Renal pelvis (tissue), 4 donors: ENCODE measurements around the gene LRRC58. TPM values are rescaled to one million over a fixed set of nuclear protein-coding genes. Genes with fewer than 3 reads are reported as not detected.
A peak's percentile ranks its signal among the peaks of the same experiment; 100 is the strongest.
"Not testable (repeated sequence)": the region's sequence is repeated elsewhere in the genome, so short reads cannot be mapped to it uniquely, and the experiment has no call there.

Experiments used
- DNase-seq: peaks from one replicate; pipeline ENCODE4 v3.0.0-alpha.2; 2013
- polyA plus RNA-seq, 3 donors: library from polyadenylated mRNA; unstranded; fragments of 120-200 nt; gene quantifications; one replicate each; pipeline ENCODE4 v1.2.1, GENCODE V29; 2013; ENCODE audit not compliant: insufficient read length in 3 of 3

LRRC58 gene
- polyA plus RNA-seq, 3 donors = 22.0 to 32.3 (median 31.0) TPM

DNA sequence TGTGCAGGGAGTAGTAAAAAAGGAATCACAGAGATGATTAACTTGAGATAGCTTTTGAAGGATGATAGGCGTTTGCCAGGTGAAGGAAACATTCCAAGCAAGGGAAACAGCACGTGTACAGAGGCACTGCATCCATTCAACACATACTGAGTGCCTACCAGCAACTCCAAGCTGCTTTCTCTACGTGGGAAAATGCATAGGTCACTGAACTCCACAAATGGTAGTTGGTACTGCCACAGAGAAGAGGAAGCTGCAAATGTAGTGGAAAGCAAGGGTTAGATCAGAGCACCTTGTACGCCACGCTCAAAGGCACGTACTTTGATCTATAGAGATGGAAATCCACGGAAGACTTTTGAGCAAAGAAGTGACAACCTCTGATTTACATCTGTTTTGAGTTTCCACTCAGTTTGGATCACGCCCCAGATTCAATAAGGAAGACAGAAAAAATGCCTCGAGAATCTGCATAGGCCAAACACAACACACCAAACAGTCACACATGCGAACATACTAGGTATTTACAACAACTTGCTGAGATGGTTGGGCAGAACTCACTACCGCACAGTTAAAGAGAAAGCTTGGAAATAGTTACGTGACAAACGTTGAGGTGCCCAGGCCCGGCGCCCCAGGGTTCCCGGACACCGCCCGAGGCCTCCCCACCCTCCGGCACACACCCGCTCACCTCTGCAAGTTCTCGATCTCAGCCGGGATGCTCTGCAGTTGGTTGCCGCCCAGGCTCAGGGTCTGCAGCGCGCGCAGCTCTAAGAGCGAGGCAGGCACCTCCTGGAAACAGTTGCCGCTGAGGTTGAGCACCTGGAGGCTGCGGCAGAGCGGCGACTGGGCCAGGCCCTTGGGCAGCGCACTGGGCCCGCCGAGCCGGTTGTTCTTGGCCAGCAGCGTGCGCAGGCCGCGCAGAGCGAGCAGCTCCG lies 826 bp downstream of the LRRC58 start:
- peak; percentile 57 for DNase-seq

DNA sequence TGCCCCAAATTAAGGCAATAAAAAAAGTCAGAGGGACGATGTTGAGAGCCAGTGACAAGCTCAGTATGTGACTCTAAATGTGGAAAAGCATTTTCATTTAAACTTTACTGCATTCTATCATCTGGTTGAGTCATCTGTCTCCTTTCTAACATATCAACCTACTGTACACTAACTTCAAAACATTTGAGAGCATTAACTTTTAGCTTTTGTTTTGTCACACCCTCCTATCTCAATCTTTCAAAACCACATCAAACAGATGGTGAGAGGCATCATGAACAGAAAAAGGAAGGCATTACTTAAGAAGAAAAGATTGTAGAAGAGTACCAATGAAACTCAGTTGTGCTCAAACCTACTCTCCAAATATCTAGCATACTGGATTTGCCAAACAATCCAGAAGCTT lies 4.8 kb downstream of the LRRC58 start:
- DNase-seq = no peak

DNA sequence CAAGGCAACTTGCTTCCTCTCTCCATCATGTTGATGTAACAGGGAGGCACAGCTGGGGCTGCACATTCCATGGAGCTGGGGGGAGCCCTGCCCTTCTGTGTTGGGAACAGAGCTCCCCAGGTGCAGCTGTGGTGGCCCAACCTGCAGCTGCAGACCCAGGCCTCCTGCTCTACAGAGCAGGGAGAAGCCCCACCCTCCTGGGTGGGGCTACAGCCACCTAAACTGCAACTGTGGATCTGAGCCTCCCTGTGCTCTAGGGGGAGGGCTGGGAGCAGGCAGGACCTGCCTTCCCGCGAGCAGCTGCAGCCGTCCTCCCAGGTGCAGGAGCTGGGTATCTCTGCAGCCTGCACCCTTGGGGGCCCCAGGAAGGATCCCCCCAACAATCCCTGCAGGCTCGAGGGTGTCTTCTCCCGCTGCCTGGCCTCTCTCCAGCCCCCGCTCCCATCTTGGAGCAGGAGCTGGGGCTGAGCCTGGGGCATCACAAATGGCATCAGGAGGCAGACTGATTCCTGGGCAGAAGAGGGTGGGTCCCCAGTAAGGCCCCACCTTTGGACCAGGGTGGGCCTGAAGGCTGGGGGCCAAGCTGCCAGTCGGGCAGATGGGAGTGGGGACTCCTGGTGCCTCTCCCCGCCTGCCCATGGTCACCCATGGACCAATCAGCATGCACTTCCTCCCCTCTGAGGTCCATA lies 7.4 kb downstream of the LRRC58 start:
- DNase-seq = no peak

DNA sequence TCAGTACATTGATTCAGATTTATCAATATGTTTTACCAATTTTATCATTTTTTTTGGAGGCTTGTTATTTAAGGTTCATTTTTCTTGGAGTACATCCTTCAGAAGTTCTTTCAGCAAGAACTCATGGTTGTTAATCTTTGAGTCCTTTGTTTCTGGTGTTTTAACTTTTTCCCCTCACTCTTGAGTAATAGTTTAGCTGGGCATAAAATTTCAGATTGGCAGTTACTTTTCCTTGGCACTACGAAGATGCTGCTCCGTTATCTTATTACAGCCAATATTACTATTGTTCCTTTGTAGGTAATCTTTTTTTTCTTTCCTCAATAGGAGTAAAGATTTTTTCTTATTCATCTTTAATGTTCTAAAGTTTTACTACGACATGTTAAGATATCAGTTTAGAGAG lies 9.8 kb downstream of the LRRC58 start:
- DNase-seq = no peak

DNA sequence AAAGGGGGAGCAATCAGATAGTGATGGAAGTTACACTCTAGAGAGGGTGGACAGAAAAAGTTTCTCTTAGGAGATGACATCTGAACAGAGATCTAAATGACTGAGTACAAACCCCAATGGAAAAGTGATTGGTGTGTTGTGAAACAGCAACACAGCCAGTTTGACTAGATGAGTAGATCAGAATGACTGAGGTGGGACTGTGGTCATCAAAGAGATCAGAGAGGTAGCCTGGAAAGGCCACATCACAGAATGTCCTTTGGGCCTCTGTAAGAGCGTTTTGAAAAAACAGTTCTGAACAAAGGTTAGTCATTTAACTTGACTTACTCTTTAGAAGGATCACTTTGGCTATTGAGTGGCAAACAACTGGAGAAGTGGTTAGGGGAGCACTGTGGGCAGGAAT lies 10.6 kb downstream of the LRRC58 start:
- no peak for DNase-seq

DNA sequence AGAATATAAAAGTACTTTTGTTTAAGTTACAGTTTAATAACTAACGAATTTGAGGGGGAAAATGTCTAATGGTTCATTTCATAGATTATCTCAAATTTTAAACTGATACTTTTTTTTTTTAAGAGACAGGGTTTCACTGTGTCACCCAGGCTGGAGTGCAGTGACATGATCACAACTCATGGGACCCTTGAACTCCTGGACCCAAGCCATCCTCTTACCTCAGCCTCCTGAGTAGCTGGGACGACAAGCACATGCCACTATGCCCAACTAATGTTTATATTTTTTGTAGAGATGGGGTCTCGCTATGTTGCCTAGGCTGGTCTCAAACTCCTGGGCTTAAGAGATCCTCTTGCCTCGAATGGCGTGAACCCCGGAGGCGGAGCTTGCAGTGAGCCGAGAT lies 16.5 kb downstream of the LRRC58 start:
- no peak for DNase-seq

DNA sequence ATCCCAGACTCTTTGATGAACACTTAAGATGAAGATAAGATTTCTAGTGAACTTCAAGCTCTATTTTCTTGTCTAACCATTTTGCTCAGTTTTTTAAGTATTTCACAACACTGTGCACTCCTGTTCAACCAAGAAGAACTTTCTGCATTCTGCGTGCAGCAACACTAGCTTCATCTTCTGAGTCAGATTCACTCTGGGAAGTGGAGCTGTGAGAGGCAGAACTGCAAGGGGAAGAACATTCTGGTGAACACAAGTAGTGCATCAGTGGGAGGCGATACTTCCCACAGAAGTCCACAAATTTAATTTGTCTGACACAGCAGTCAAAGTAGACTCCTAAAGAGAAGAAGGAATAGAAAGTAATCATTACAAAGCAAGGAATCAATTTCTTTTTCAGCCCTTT lies 18.1 kb downstream of the LRRC58 start:
- DNase-seq = no peak

DNA sequence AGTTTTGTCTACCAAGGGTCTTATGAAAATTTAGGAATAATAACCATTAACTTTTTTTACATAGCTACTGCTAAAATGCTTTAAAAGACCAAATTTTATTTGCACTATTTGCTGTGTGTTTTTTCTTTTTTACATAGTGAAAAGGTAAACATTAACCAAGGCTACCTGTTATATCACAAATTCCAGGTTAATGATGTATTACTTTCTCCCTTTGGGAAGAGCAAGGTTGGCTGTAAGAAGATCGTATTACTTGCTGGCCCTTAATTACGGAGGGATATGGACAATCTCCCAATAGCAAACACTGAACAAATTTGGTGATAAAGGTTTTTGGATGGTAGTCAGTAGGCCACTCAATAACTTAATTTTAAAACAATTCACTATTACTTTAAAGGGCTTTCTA lies 22.4 kb downstream of the LRRC58 start:
- DNase-seq = peak; percentile 12

DNA sequence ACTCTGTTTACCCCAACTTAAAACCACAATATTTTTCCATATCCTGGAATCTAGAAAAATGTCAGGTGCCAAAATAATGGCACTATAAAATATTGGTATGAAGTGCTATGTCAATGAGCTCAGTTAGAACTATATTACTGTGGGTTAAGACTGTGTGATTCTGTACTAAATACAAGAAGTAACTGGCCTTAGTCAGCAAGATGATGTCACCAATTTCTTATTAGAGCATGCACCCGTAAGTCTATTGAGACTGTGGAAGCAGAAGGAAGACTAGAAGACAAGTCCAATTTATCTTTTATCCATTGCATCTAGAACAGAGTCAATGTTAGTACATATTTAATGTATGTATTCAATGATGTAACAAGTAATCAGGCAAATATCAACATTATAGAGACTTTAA lies 25.0 kb downstream of the LRRC58 start:
- DNase-seq = no peak

DNA sequence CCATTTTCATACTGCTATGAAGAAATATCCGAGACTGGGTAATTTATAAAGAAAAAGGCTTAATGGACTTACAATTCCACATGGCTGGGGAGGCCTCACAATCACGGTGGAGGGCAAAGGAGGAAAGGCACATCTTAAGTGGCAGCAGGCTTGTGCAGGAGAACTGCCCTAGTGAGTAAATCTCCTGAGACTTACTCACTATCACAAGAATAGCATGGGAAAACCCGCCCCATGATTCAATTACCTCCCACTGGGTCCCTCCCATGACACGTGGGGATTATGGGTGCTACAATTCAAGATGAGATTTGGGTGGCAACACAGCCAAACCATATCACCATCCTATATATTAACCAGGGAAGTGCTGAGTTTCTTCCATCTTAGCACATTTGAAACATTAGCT lies 25.4 kb downstream of the LRRC58 start:
- not testable (repeated sequence) for DNase-seq

DNA sequence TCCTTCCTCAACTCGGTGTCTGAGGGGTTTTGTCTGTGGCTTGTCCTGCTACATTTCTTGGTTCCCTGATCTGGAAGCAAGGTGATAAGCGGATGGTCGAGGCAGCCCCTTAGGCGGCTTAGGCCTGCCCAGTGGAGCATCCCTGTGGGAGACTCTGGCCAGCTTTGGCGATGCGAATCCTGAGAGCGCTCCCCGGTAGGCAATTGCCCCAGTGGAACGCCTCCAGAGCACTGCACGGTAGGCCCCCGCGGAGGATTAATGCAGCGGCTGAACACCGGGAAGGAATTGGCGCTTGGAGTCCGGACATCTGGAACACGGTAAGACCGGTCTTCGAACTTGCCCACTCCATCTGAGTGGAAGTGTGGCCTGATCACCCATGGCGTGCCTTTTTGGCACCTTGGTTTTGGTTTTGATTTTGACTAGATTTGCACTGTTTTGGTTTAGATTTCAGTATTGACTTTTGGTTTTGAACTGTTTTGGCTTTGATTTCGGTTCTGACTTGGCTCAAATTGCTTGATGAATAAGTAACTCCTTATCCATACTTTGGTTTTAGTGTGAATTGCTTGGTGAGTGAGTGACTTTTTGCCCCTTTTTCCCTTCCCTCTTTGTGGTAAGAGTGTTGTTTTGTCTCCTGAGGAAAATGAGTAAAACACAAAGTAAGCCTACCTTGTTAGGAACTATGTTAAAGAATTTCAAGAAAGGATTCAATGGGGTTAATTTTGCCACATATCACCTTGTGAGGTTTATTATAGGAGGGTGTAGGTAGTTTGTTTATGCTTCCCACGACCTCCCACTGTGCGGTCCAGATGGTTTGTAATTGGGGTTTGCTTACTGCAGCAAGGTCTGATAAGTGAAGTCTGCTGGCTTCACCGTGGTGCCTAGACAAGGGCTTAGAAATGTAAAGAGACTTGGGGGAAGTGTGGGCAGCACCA lies 37.0 kb downstream of the LRRC58 start:
- DNase-seq = no peak

DNA sequence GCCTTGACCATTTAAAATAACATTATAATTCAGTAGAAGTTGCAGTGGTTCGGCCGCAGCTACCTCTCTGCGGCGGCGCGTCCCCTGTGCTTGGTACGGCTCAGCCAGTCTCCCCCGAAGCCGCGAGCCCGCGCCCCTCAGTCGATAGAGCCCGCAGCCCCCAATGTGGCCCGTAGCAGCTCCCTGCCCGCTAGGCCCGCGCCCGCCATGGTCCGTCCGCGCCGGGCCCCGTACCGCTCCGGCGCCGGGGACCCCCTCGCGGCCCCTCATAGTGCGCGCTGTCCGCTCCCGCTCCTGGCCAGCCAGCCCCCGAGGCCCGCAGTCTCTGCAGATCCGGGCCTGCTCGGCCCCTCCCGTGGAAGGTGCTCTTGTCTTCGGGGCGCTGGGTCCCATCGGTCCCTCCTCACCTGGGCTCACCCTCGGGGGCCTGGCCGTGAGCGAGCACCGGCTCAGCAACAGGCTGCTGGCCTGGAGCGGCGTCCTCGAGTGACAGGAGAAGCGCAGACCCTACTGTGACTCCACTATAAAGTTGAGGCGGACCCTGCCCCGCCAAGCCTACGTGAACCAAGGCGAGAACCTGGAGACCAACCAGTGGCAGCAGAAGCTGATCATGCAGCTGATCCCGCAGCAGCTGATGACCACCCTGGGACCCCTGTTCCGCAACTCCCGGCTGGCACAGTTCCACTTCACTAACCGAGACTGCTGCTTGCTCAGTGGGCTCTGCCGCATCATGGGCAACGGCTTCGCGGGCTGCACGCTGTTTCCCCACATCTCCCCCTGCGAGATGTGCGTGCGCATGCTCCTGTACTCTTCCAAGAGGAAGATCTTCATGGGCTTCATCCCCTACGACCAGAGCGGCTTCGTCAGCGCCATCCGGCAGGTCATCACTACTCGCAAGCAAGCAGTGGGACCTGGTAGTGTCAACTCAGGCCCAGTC lies 42.4 kb downstream of the LRRC58 start:
- no peak for DNase-seq

DNA sequence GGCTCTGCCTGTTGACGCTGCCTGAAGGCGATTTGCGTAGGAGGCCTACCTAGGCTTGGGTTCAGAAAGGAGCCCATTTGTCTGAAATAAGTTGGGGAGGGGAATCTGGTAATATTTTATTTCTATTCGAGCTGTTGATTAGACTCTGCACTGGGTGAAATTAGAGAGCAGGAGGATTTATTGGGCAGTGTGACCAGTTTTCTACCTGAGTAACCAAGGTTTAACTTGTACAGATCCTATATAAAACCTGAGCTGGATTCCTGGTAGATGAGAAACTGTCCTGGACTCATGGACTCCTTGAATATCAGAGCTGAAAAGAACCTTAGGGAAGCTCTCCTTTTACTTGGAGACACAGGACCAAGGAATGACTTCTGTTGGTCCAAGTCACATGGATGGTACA lies 44.5 kb downstream of the LRRC58 start:
- peak; percentile 67 for DNase-seq

DNA sequence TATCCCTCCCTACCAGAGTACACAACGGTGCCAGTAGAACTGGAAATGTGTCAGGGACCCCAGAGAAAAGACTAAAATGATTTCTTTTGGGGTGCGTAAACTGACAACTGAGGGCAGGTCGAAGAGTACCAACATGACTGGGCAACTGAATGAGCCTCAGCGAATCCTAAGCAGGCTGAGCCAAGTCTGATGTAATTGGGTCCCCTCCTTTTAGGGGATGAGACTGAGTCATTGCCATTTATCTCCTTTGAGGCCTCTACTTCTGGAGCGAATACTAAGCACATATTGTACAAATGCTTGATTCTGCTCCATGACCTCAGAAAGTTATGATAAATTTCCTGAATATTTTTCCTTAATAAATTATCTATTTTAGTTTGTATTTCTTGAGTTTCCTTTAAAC lies 46.8 kb downstream of the LRRC58 start:
- DNase-seq = no peak

DNA sequence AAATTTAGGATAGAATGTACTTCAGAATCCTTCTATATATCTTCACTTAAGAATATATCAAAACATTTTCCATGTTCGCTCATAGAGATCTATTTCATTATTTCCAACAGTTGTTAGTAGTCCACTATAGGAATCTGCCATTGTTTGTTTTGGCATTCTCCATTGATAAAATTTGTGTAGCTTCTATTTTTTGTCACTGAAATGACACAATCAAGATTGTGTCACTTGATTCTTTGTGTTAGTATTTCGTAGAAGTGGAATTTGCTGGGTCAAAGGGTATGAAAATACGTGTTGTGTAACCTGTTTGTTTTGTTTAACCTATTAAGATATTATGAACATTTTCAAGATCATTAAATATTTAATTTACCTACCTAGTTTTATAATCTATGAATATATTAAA lies 48.2 kb downstream of the LRRC58 start:
- no peak for DNase-seq

DNA sequence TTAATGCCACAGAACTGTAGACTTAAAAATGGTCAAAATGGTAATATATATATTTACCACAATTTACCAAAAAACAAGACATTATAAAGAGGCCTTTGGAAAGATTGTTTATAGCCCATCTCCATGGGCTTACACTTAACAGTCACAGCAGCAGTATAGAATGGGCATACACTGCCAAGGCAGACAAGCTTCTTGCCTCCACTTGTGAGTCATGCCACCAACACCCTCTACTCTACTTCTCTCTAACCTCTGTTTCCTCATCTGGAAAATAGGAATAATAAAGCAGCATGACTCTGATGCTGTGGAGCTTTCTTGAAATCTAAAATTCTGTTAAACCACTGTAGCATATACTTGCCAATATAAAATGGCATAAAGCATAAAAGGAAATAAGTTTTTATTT lies 49.8 kb downstream of the LRRC58 start:
- DNase-seq = no peak

DNA sequence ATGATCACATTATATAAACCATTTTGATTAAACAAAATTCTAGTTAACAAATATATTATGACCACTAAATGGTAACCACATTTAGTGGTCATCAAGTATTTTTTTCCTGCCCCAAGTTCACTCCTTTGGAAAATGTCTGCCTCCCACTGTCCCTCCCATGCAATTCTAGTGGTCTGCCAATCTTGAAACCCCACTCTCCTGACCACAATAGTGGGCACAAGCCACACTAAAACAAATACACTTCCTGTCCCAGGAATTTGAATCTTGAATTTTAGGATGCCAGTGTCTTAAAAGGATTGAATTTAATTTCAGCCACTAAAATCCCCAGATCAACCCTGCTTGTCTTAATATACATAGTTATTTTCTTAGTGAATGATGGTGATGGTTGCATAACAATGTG lies 50.2 kb downstream of the LRRC58 start:
- DNase-seq = no peak

DNA sequence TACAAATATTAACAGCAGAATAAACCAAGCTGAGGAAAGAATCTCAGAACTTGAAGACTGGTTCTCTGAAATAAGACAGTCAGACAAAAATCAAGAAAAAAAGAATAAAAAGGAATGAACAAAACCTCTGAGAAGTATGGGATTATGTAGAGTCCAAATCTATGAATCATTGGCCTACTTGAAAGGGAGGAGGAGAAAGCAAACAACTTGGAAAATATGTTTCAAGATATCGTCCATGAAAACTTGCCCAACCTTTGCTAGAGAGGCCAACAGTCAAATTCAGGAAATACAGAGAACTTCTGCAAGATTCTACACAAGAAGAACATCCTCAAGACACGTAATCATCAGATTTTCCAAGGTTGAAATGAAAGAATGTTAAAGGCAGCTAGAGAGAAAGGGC lies 57.6 kb downstream of the LRRC58 start:
- DNase-seq = not testable (repeated sequence)

DNA sequence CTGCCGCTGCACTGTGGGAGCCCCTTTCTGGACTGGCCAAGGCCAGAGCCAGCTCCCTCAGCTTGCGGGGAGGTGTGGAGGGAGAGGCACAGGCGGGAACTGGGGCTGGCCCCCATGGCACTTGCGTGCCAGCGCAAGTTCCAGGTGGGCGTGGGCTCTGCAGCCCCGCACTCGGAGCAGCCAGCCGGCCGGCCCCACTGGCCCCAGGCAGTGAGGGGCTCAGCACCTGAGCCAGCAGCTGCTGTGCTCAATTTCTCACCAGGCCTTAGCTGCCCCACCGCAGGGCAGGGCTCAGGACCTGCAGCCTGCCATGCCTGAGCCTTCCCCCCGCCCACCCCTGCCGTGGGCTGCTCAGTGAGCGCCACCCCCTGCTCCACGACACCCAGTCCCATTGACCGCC lies 59.5 kb downstream of the LRRC58 start:
- DNase-seq = no peak

DNA sequence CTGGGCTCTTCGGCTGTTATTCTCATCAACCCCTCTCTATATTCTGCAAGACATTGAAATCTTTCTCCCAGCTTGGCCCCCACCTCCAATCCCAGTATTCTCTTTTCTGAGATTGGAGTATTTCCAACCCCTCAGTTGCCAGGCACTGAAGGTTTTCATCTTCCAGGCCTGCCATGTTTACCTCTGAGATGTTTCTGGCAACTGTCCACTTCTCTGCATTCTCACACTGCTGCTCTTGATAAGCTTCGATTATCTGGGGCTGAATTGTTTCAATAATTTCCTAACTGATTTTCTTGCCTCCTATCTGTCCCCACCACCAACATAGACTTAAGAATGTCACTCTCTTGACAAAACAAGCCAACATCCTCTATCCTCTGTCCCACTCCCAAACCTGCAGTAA lies 62.7 kb downstream of the LRRC58 start:
- DNase-seq = no peak

DNA sequence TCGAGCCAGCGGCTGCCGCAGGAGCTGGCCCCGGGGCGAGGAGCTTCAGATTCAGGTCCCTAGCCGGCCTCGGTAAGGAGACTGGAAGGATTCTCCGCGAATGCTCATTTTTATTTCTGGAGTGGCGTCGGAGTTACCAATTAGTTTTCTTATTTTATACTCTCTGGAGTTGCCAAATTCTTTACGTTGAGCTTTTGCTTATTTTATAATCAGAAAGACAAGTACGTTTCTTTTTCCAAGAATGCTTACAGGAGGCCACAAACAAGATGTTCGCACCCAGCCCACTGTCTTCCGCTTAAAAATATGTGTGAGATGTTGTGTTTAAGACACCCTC lies 63.7 kb downstream of the LRRC58 start:
- no peak for DNase-seq
